SU-DHL-6 (cell line): Measurements from ENCODE around the gene IRF9.

Experiments used
- EZH2phosphoT487 ChIP-seq: fragments of 200-600 bp; sonication (generic), shearing (Covaris generic); conservative IDR thresholded peaks from 2 replicates; pipeline ENCODE4 v1.6.1; 2018; ENCODE audit warnings: mild to moderate bottlenecking, antibody characterized with exemption, low read length, moderate library complexity, mixed read lengths
- TF ChIP-seq, protein P1 (sequence below): fragments of 200-600 bp; sonication (generic); IDR thresholded peaks from one replicate; pipeline ENCODE4 v1.5.1; 2017; ENCODE audit warnings: antibody characterized with exemption, mild to moderate bottlenecking, low read length, moderate library complexity; ENCODE audit not compliant: insufficient read depth, poor library complexity, severe bottlenecking

DNA sequence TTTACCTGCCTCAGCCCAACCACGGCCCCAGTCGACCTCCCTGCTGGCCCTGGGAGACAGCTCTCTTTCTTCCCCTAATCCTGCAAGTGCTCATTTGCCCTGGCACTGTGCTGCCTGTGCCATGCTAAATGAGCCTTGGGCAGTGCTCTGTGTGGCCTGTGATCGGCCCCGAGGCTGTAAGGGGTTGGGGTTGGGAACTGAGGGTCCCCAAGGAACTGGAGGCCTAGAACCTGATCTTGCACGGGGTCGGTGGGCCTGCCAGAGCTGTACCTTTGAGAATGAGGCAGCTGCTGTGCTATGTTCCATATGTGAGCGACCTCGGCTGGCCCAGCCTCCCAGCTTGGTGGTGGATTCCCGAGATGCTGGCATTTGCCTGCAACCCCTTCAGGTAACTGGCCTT is 11.0 kb upstream of the IRF9 start:
- TF ChIP-seq, protein P1, sequence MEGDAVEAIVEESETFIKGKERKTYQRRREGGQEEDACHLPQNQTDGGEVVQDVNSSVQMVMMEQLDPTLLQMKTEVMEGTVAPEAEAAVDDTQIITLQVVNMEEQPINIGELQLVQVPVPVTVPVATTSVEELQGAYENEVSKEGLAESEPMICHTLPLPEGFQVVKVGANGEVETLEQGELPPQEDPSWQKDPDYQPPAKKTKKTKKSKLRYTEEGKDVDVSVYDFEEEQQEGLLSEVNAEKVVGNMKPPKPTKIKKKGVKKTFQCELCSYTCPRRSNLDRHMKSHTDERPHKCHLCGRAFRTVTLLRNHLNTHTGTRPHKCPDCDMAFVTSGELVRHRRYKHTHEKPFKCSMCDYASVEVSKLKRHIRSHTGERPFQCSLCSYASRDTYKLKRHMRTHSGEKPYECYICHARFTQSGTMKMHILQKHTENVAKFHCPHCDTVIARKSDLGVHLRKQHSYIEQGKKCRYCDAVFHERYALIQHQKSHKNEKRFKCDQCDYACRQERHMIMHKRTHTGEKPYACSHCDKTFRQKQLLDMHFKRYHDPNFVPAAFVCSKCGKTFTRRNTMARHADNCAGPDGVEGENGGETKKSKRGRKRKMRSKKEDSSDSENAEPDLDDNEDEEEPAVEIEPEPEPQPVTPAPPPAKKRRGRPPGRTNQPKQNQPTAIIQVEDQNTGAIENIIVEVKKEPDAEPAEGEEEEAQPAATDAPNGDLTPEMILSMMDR: no peak
- no peak for TF ChIP-seq EZH2phosphoT487
